Measurements from ENCODE around the gene SLC25A34. TPM values are rescaled to one million over a fixed set of nuclear protein-coding genes. Genes with fewer than 3 reads are reported as not detected.

SLC25A34 gene
- total RNA-seq, 4 donors from 2014 or later = 12.9 to 73.3 (median 36.2) TPM

Other genes with a start within 250 kb of the SLC25A34 start
- 100 to 1,000 TPM in 1 of 4 donors, 10 to 100 TPM in 3; 19.1 to 151 (median 25.2) TPM for gene CASP9, start 212.0 kb upstream of the SLC25A34 start, total RNA-seq
- 10 to 100 TPM in 3 of 4 donors, 1 to 10 TPM in 1; 7.8 to 30.3 (median 19.7) TPM for gene DNAJC16, start 209.4 kb upstream of the SLC25A34 start, total RNA-seq
- 10 to 100 TPM in 2 of 4 donors, 1 to 10 TPM in 2; 6.7 to 24.1 (median 13.7) TPM for gene AGMAT, start 151.2 kb upstream of the SLC25A34 start, total RNA-seq
- gene DDI2, start 118.8 kb upstream of the SLC25A34 start, total RNA-seq = 10 to 100 TPM; 28.1 to 95.4 (median 42.9) TPM
- gene PLEKHM2, start 51.9 kb upstream of the SLC25A34 start, total RNA-seq = 10 to 100 TPM; 27.7 to 40.3 (median 33.0) TPM
- gene TMEM82, start 6.2 kb downstream of the SLC25A34 start, total RNA-seq = 10 to 100 TPM in 3 of 4 donors, 1 to 10 TPM in 1; 1.8 to 30.3 (median 19.2) TPM
- gene FBLIM1, start 22.5 kb downstream of the SLC25A34 start, total RNA-seq = 100 to 1,000 TPM; 140 to 411 (median 311) TPM
- 1 to 10 TPM in 3 of 4 donors, under 1 TPM in 1; 0.75 to 3.0 (median 1.7) TPM for gene UQCRHL, start 71.4 kb downstream of the SLC25A34 start, total RNA-seq
- gene SPEN, start 111.4 kb downstream of the SLC25A34 start, total RNA-seq = 10 to 100 TPM; 28.4 to 81.9 (median 42.6) TPM
- gene ZBTB17, start 239.8 kb downstream of the SLC25A34 start, total RNA-seq = 100 to 1,000 TPM in 1 of 4 donors, 10 to 100 TPM in 3; 33.3 to 113 (median 50.5) TPM